HG03457 (cell line): ENCODE data around the gene VPS13A.

Source experiments
- ATAC-seq: cut with Tn5 transposase; IDR thresholded peaks from one replicate; pipeline ENCODE4 v1.9.1; 2021; ENCODE audit warnings: moderate number of reproducible peaks; ENCODE audit not compliant: unreplicated experiment

The VPS13A gene

GRCh38 chr9:77454663-77455062, 277.3 kb downstream of the VPS13A start:
- no peak for ATAC-seq

- no peak for ATAC-seq
Observed at GRCh38 chr9:77455312-77455927, 278.1 kb downstream of the VPS13A start.

GRCh38 chr9:77456829-77457437, 279.6 kb downstream of the VPS13A start:
- peak; percentile 86 for ATAC-seq

- ATAC-seq, result peak; percentile 79
Observed at GRCh38 chr9:77457916-77458592, 280.7 kb downstream of the VPS13A start.

- no peak for ATAC-seq
Observed at GRCh38 chr9:77460938-77461337, 283.6 kb downstream of the VPS13A start.

GRCh38 chr9:77462066-77462465, 284.7 kb downstream of the VPS13A start:
- ATAC-seq, result no peak

- no peak for ATAC-seq
Observed at GRCh38 chr9:77463151-77463550, 285.8 kb downstream of the VPS13A start.

- ATAC-seq, result no peak
Observed at GRCh38 chr9:77464661-77465060, 287.3 kb downstream of the VPS13A start.

- no peak for ATAC-seq
Observed at GRCh38 chr9:77469515-77470231, 292.3 kb downstream of the VPS13A start.
